GM11168 (cell line): ENCODE results near the gene KLF13.

ENCODE experiments used
- in situ Hi-C: fragments of 300-500 bp; cut with MboI; formaldehyde crosslinking; loops from one replicate; pipeline ENCODE4 v1.12.0; 2022; ENCODE audit warnings: low sequenced_read_pairs; ENCODE audit not compliant: unreplicated experiment

The KLF13 gene

GRCh38 chr15:31313223-31313622, 13.4 kb upstream of the KLF13 start:
- in situ Hi-C loops, result no loop called here

GRCh38 chr15:31314380-31314779, 12.3 kb upstream of the KLF13 start:
- in situ Hi-C loops, result no loop called here

- in situ Hi-C loops, result no loop called here
These were observed 10.4 kb upstream of the KLF13 start for GRCh38 chr15:31316135-31316795.

GRCh38 chr15:31317017-31317416, 9.6 kb upstream of the KLF13 start:
- in situ Hi-C loops, result no loop called here

GRCh38 chr15:31317421-31318327, 9.0 kb upstream of the KLF13 start:
- in situ Hi-C loops, result no loop called here

GRCh38 chr15:31318429-31318828, 8.2 kb upstream of the KLF13 start:
- in situ Hi-C loops, result no loop called here

- in situ Hi-C loops, result no loop called here
These were observed 6.6 kb upstream of the KLF13 start for GRCh38 chr15:31320022-31320421.

- in situ Hi-C loops, result no loop called here
These were observed 5.2 kb upstream of the KLF13 start for GRCh38 chr15:31321418-31321817.

- in situ Hi-C loops, result no loop called here
These were observed 4.1 kb upstream of the KLF13 start for GRCh38 chr15:31322504-31322903.

GRCh38 chr15:31323627-31324026, 3.0 kb upstream of the KLF13 start:
- in situ Hi-C loops, result no loop called here

- in situ Hi-C loops, result no loop called here
These were observed 2.4 kb upstream of the KLF13 start for GRCh38 chr15:31324186-31324585.

- in situ Hi-C loops, result no loop called here
These were observed 1.6 kb upstream of the KLF13 start for GRCh38 chr15:31324806-31325594.

GRCh38 chr15:31325595-31326155, 960 bp upstream of the KLF13 start:
- in situ Hi-C loops, result no loop called here

GRCh38 chr15:31326875-31327668, 437 bp downstream of the KLF13 start:
- in situ Hi-C loops, result no loop called here

- in situ Hi-C loops, result no loop called here
These were observed 1.2 kb downstream of the KLF13 start for GRCh38 chr15:31327669-31328427.

GRCh38 chr15:31328428-31328968, 1.9 kb downstream of the KLF13 start:
- in situ Hi-C loops, result no loop called here

GRCh38 chr15:31328969-31329639, 2.5 kb downstream of the KLF13 start:
- in situ Hi-C loops, result no loop called here

- in situ Hi-C loops, result loop anchor here (10.0 kb wide), 1 partner anchor 125 kb away; no protein-coding TSS in a partner anchor
These were observed 3.0 kb downstream of the KLF13 start for GRCh38 chr15:31329640-31330010.
